Keratinocyte (primary cell): ENCODE data around the gene MRPL27. TPM values are rescaled to one million over a fixed set of nuclear protein-coding genes. Genes with fewer than 3 reads are reported as not detected.

Source experiments
- DNase-seq: peaks from one replicate; pipeline ENCODE4 v3.0.0-alpha.2; 2011; ENCODE audit warnings: low read depth, missing footprints, low spot score
- FAIRE-seq: peaks from 2 replicates; lab custom pipeline; 2011; peaks lifted over from hg19 to GRCh38; lab: Jason Lieb, UNC
- H2AFZ ChIP-seq: 2 replicates; pipeline ENCODE4 v1.6.0; 2012; ENCODE audit warnings: low read length, control low read depth, inconsistent platforms; ENCODE audit not compliant: control insufficient read depth
- H3K27ac ChIP-seq: 2 replicates; pipeline ENCODE4 v1.5.1; 2011; ENCODE audit warnings: low read length; ENCODE audit not compliant: control insufficient read depth, insufficient read depth
- H3K27me3 ChIP-seq: 3 replicates; pipeline ENCODE4 v1.6.0; 2011; ENCODE audit warnings: low read length; ENCODE audit not compliant: control insufficient read depth, insufficient read depth; ENCODE audit errors: extremely low read depth
- H3K36me3 ChIP-seq, 2 experiments: 2 replicates in 1 of 2; 3 replicates in 1 of 2; pipeline ENCODE4 v1.5.1; 2011; ENCODE audit warnings: low read length in 2 of 2, mild to moderate bottlenecking in 1 of 2; ENCODE audit not compliant: control insufficient read depth in 2 of 2, insufficient read depth in 2 of 2; ENCODE audit errors: extremely low read depth in 1 of 2
- H3K4me1 ChIP-seq: 3 replicates; pipeline ENCODE4 v1.5.1; 2011; ENCODE audit warnings: low read length; ENCODE audit not compliant: control insufficient read depth, insufficient read depth; ENCODE audit errors: extremely low read depth
- H3K4me2 ChIP-seq: 3 replicates; pipeline ENCODE4 v1.6.0; 2011; ENCODE audit warnings: low read depth, low read length; ENCODE audit not compliant: control insufficient read depth, insufficient read depth; ENCODE audit errors: extremely low read depth
- H3K4me3 ChIP-seq, 3 experiments: fragments of 200-600 bp in 1 of 3; sonication (generic) in 1 of 3; 2 replicates in 2 of 3; 3 replicates in 1 of 3; pipeline ENCODE4 v1.5.1; 2011 to 2016; ENCODE audit warnings: low read length in 3 of 3, mild to moderate bottlenecking in 3 of 3, control low read depth in 2 of 3, inconsistent platforms in 1 of 3, low read depth in 1 of 3, mixed read lengths in 1 of 3, mixed run types in 1 of 3, moderate library complexity in 1 of 3; ENCODE audit not compliant: control insufficient read depth in 2 of 3, insufficient read depth in 2 of 3; ENCODE audit errors: extremely low read depth in 1 of 3
- H3K79me2 ChIP-seq: 2 replicates; pipeline ENCODE4 v1.6.0; 2012; ENCODE audit warnings: low read length; ENCODE audit not compliant: control insufficient read depth, insufficient read depth
- H3K9ac ChIP-seq: 3 replicates; pipeline ENCODE4 v1.6.0; 2011; ENCODE audit warnings: low read length; ENCODE audit not compliant: control insufficient read depth, insufficient read depth; ENCODE audit errors: extremely low read depth
- H3K9me1 ChIP-seq: 3 replicates; pipeline ENCODE4 v1.6.0; 2011; ENCODE audit warnings: low read length; ENCODE audit not compliant: control insufficient read depth, insufficient read depth; ENCODE audit errors: extremely low read depth
- H3K9me3 ChIP-seq: 2 replicates; pipeline ENCODE4 v1.5.1; 2012; ENCODE audit warnings: low read depth, low read length; ENCODE audit not compliant: control insufficient read depth
- H4K20me1 ChIP-seq: 3 replicates; pipeline ENCODE4 v1.6.0; 2011; ENCODE audit warnings: low read length; ENCODE audit not compliant: control insufficient read depth, insufficient read depth; ENCODE audit errors: extremely low read depth
- CTCF ChIP-seq, 3 experiments: IDR thresholded peaks in 1 of 3; conservative IDR thresholded peaks in 1 of 3; optimal IDR thresholded peaks in 1 of 3; 2 replicates in 2 of 3; 3 replicates in 1 of 3; pipeline versions ENCODE3 to v1.5.1; 2011; ENCODE audit warnings: low read length in 3 of 3, mild to moderate bottlenecking in 3 of 3, moderate library complexity in 2 of 3, control low read depth in 1 of 3, inconsistent platforms in 1 of 3; ENCODE audit not compliant: insufficient read depth in 2 of 3; ENCODE audit errors: extremely low read depth in 1 of 3
- EZH2 ChIP-seq: IDR thresholded peaks from one replicate; pipeline ENCODE4 v1.6.1; 2012; ENCODE audit warnings: inconsistent platforms, mild to moderate bottlenecking, low read length, moderate library complexity
- dilution Hi-C: fragments of 300-500 bp; cut with MboI; formaldehyde crosslinking; loops from one replicate; pipeline ENCODE4 v1.7.0; 2020; ENCODE audit warnings: low sequenced_read_pairs; ENCODE audit not compliant: extremely low pct_ligation_motif_present
- polyA plus RNA-seq, 5 experiments: library from polyadenylated mRNA; depleted of rRNA in 3 of 5; stranded (reverse) in 3 of 5; stranded (forward) in 1 of 5; unstranded in 1 of 5; fragments of >200 nt; gene quantifications; 1 replicate in 1 of 5; 2 replicates in 3 of 5; 3 replicates in 1 of 5; pipeline versions ENCODE4 v1.2.1 to v1.2.3, GENCODE V29; 2011 to 2012; ENCODE audit warnings: missing spikeins in 2 of 5, low read depth in 1 of 5, low replicate concordance in 1 of 5

MRPL27 gene
- polyA plus RNA-seq, 1 donor (not counting 4 experiments of a cell fraction or from before 2014, with no cell fraction given) = 123 TPM

GRCh38 chr17:50381920-50382319, 8.9 kb upstream of the MRPL27 start:
- Histone ChIP-seq H3K36me3 (peaks cover 40 to 45% of the 10 kb centered on the region in 2 experiments), H3K4me2 (no peak overlapping the region), H3K27ac (no peak overlapping the region), H3K79me2 (peaks cover 3% of the 10 kb centered on the region), H3K9me3 (no peaks in the 10 kb centered on the region), H3K4me1 (no peaks in the 10 kb centered on the region), H3K4me3 (no peak overlapping the region), H3K27me3 (no peaks in the 10 kb centered on the region), H4K20me1 (no peaks in the 10 kb centered on the region), H2AFZ (no peak overlapping the region), H3K9me1 (no peaks in the 10 kb centered on the region), H3K9ac (no peak overlapping the region)
- FAIRE-seq = peak; percentile 41
- dilution Hi-C loops = no loop called here
- DNase-seq = no peak
- TF ChIP-seq EZH2 (no peak), CTCF (optimal IDR thresholded peaks at IDR 0.05 in 1 of 3, IDR thresholded peaks at IDR 0.05 in 1 of 3, conservative IDR thresholded peaks at IDR 0.05 in 1 of 3; ENCODE audit: extremely low read depth in 1 of 3, insufficient read depth in 2 of 3, low read length in 3 of 3) (no peak)

DNA sequence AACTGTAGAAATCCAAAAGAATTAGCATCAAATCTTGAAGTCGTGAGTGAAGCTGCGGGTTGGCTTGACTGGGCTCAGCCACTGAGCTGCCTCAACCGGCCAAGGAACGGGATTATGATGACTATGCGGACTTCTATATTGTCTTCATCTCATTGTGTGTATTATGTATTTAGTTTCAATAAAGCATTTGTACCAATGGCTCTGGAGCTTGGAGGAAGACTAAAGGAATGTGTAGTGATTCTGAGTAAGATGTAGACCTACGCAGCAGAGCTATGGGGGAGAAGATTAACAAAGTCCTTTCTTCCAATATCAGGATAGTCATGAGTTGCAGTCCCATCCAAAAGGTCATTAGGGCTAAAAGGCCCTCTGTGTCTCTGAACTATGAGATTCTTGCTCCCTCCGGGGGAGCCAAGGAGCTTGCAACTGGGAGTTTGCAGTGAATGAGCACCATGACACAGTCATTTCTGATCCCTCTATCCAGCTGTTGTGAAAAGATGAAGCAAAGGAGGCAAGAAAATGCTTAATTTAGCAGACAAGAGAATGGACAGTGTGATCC, 8.4 kb upstream of the MRPL27 start:
- H3K27me3 ChIP-seq = no peaks in the 10 kb centered on the region
- no peaks in the 10 kb centered on the region for H4K20me1 ChIP-seq
- H3K27ac ChIP-seq = no peak overlapping the region
- dilution Hi-C loops = no loop called here
- no peak overlapping the region for H2AFZ ChIP-seq
- peaks cover 36 to 40% of the 10 kb centered on the region in 2 experiments for H3K36me3 ChIP-seq
- TF ChIP-seq CTCF (optimal IDR thresholded peaks at IDR 0.05 in 1 of 3, IDR thresholded peaks at IDR 0.05 in 1 of 3, conservative IDR thresholded peaks at IDR 0.05 in 1 of 3; ENCODE audit: extremely low read depth in 1 of 3, insufficient read depth in 2 of 3, low read length in 3 of 3) = no peak
- TF ChIP-seq EZH2 = no peak
- H3K4me3 ChIP-seq = no peak overlapping the region
- DNase-seq (no peak), FAIRE-seq (no peak)
- no peaks in the 10 kb centered on the region for H3K79me2 ChIP-seq
- H3K9ac ChIP-seq = no peak overlapping the region
- H3K4me2 ChIP-seq = no peak overlapping the region
- H3K4me1 ChIP-seq = no peaks in the 10 kb centered on the region
- H3K9me1 ChIP-seq = no peaks in the 10 kb centered on the region
- H3K9me3 ChIP-seq = no peaks in the 10 kb centered on the region
